ENCODE data around the gene DCAF7. TPM values are rescaled to one million over a fixed set of nuclear protein-coding genes. Genes with fewer than 3 reads are reported as not detected.
A peak's percentile ranks its signal among the peaks of the same experiment; 100 is the strongest.

Gene DCAF7
- total RNA-seq, 6 donors from 2014 or later: 26.0 to 86.3 (median 42.3) TPM

GRCh38 chr17:63626551-63627180 lies 76.4 kb downstream of the DCAF7 start:
- 40 to 53% methylated on average over 4 of the region's 4 CpGs for WGBS, 2 donors
- no peak overlapping the region for H3K4me3 ChIP-seq
- DNase-seq (no peak), ATAC-seq (ENCODE audit: low FRiP score in 2 of 2) (no peak)
- peaks cover 0 to 9% (median 0%) of the 10 kb centered on the region in 4 donors for H3K36me3 ChIP-seq
- peak overlapping the region; percentile 27 to 70 (median 38) for H3K27ac ChIP-seq
- no peaks in the 10 kb centered on the region for H3K9me3 ChIP-seq
- peaks cover 56 to 77% (median 61%) of the 10 kb centered on the region in 4 donors for H3K4me1 ChIP-seq
- TF ChIP-seq POLR2AphosphoS5 (IDR thresholded peaks at IDR 0.05): no peak
- TF ChIP-seq POLR2A (IDR thresholded peaks at IDR 0.05): no peak
- no peaks in the 10 kb centered on the region for H3K27me3 ChIP-seq

- Histone ChIP-seq H3K36me3 (peaks cover 0 to 30% (median 7%) of the 10 kb centered on the region in 4 donors), H3K27me3 (no peaks in the 10 kb centered on the region), H3K9me3 (no peaks in the 10 kb centered on the region), H3K4me1 (peaks cover 55 to 89% (median 68%) of the 10 kb centered on the region in 4 donors), H3K27ac (peak overlapping the region; percentile 14 to 67 (median 42)), H3K4me3 (no peak overlapping the region)
- no peak for TF ChIP-seq POLR2A (IDR thresholded peaks at IDR 0.05)
- TF ChIP-seq EP300 (IDR thresholded peaks at IDR 0.05): peak in 3 of 4 donors; percentile 35 to 79 (median 64)
- TF ChIP-seq POLR2AphosphoS5 (IDR thresholded peaks at IDR 0.05): peak in 1 of 2 donors; percentile 41
- TF ChIP-seq, protein P1, sequence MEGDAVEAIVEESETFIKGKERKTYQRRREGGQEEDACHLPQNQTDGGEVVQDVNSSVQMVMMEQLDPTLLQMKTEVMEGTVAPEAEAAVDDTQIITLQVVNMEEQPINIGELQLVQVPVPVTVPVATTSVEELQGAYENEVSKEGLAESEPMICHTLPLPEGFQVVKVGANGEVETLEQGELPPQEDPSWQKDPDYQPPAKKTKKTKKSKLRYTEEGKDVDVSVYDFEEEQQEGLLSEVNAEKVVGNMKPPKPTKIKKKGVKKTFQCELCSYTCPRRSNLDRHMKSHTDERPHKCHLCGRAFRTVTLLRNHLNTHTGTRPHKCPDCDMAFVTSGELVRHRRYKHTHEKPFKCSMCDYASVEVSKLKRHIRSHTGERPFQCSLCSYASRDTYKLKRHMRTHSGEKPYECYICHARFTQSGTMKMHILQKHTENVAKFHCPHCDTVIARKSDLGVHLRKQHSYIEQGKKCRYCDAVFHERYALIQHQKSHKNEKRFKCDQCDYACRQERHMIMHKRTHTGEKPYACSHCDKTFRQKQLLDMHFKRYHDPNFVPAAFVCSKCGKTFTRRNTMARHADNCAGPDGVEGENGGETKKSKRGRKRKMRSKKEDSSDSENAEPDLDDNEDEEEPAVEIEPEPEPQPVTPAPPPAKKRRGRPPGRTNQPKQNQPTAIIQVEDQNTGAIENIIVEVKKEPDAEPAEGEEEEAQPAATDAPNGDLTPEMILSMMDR (IDR thresholded peaks at IDR 0.05): no peak
- WGBS, 2 donors: 42 to 50% methylated on average over 1 of the region's 1 CpG
- DNase-seq: no peak
- ATAC-seq (ENCODE audit: low FRiP score in 2 of 2): no peak
Measured at GRCh38 chr17:63629627-63630026, 79.3 kb downstream of the DCAF7 start.

DNA sequence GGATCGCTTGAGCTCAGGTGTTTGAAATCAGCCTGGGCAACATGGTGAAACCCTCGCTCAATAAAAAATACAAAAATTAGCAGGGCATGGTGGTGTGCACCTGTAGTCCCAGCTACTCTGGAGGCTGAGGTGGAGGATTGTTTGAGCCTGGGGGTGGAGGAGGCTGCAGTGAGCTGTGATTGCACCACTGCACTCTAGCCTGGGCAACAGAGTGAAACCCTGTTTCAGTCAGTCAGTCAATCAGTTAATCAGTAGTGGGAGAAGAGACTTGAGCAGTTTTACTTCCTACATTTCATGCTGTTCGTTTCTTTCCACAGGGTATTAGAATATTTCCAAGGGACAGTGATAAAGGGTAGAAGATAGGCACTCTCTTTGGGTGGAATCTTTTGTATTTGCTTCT lies 80.8 kb downstream of the DCAF7 start:
- H3K9me3 ChIP-seq: no peaks in the 10 kb centered on the region
- no peaks in the 10 kb centered on the region for H3K27me3 ChIP-seq
- H3K27ac ChIP-seq: peak overlapping the region in 3 of 4 donors; percentile 24 to 42 (median 33)
- WGBS, 2 donors: 83 to 86% methylated on average over 3 of the region's 3 CpGs
- peaks cover 56 to 78% (median 61%) of the 10 kb centered on the region in 4 donors for H3K4me1 ChIP-seq
- DNase-seq (no peak), ATAC-seq (ENCODE audit: low FRiP score in 2 of 2) (no peak)
- H3K4me3 ChIP-seq: no peak overlapping the region
- H3K36me3 ChIP-seq: peaks cover 0 to 43% (median 9%) of the 10 kb centered on the region in 4 donors
- TF ChIP-seq POLR2A (IDR thresholded peaks at IDR 0.05) (no peak), EP300 (IDR thresholded peaks at IDR 0.05) (no peak), POLR2AphosphoS5 (IDR thresholded peaks at IDR 0.05) (no peak)
- TF ChIP-seq, protein P1 (IDR thresholded peaks at IDR 0.05): no peak

DNA sequence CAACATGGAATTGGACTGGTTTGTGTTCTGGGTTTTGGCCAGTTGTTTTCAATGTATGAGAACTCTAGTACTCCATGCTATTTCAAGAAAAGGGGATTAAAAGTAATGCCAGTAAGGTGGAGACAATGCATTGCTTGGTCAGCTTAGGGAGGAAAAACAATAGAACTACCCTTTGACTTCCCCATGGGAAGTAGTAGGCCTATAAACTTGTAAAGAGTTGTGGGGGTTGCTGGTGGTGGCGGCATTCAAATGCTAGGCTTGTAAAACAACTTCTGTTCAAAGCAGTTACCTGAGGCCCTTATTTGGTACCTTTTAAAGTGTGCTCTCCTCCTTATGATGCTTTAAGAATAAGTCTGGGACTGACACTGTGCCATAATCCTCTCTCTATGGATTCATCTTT lies 81.3 kb downstream of the DCAF7 start:
- H3K4me3 ChIP-seq: no peak overlapping the region
- WGBS, 2 donors: 84 to 94% methylated on average over 1 of the region's 1 CpG
- ATAC-seq (ENCODE audit: low FRiP score in 2 of 2) (no peak), DNase-seq (no peak)
- H3K27me3 ChIP-seq: no peaks in the 10 kb centered on the region
- H3K27ac ChIP-seq: peak overlapping the region in 3 of 4 donors; percentile 24 to 42 (median 33)
- TF ChIP-seq POLR2A (IDR thresholded peaks at IDR 0.05) (no peak), EP300 (IDR thresholded peaks at IDR 0.05) (no peak), POLR2AphosphoS5 (IDR thresholded peaks at IDR 0.05) (no peak)
- TF ChIP-seq, protein P1 (IDR thresholded peaks at IDR 0.05): no peak
- no peaks in the 10 kb centered on the region for H3K9me3 ChIP-seq
- peaks cover 54 to 73% (median 56%) of the 10 kb centered on the region in 4 donors for H3K4me1 ChIP-seq
- H3K36me3 ChIP-seq: peaks cover 0 to 49% (median 12%) of the 10 kb centered on the region in 4 donors

- H3K9me3 ChIP-seq: no peaks in the 10 kb centered on the region
- DNase-seq (no peak), ATAC-seq (ENCODE audit: low FRiP score in 2 of 2) (no peak)
- no peaks in the 10 kb centered on the region for H3K27me3 ChIP-seq
- peaks cover 0 to 63% (median 17%) of the 10 kb centered on the region in 4 donors for H3K36me3 ChIP-seq
- no peak overlapping the region for H3K4me3 ChIP-seq
- TF ChIP-seq EP300 (IDR thresholded peaks at IDR 0.05) (no peak), POLR2AphosphoS5 (IDR thresholded peaks at IDR 0.05) (no peak), POLR2A (IDR thresholded peaks at IDR 0.05) (no peak)
- TF ChIP-seq, protein P1 (IDR thresholded peaks at IDR 0.05): no peak
- H3K4me1 ChIP-seq: peaks cover 43 to 58% (median 43%) of the 10 kb centered on the region in 4 donors
- peak overlapping the region; percentile 48 to 81 (median 64) for H3K27ac ChIP-seq
Measured at GRCh38 chr17:63633742-63634141, 83.5 kb downstream of the DCAF7 start.
